ENCODE measurements around the gene NCF2. TPM values are rescaled to one million over a fixed set of nuclear protein-coding genes. Genes with fewer than 3 reads are reported as not detected.
A peak's percentile ranks its signal among the peaks of the same experiment; 100 is the strongest.
"Not testable (repeated sequence)": the region's sequence is repeated elsewhere in the genome, so short reads cannot be mapped to it uniquely, and the experiment has no call there.

The NCF2 gene
- 0.14 TPM in 1 of 2 replicates, not detected in the other for total RNA-seq (2014; rRNA removed; shearing (Covaris generic))

DNA sequence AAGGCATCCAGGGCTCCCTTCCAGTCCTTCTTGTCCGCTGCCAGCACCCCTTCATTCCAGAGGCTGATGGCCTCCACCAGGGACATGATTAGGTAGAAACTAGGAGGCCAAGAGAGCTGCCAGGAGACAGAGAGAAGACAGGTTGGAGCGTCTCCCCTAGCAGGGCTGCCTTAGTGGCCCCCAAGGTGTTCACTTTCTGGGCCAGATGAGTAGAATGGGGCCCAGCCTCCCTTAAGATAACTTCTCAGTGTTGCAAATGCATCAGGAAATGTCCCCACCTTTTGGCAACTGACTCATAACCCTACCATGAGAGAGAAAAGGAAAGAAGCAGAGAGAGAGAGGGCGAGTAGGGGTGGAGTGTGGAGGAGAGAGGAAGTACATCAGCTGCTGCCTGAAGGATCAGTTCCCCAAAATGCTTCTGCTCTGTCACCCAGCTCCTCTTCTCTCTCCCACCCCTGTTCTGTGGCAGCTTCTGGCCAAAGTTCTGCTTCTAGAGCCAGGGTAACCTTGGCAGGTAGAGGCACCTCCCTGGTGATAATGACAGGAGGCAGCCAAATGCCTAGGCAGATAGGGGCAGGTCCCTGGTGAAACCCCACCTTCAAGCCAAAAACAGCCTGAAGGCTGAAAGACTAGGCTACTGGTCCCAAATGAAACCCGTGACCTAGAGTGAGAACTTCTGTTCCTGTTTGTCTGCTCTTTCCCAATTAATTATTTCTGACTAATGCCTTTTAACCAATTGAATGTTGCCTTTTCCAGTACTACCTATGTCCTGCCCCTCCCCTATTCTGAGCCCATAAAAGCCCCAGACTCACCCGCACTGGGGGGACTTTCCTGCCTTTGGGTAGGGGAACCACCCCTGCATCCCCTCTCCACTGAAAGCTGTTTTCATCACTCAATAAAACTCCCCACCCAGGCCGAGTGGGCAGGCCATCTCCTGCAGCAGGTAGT is at the start of gene NCF2:
TSS of gene NCF2 (minus strand) at position 216 of the 948 bp plus-strand sequence. CDS start at position 86, 130 bp downstream.
- no peaks in the 10 kb centered on the region for H3K27me3 ChIP-seq (ENCODE audit: control insufficient read depth, insufficient read depth, low read length)
- no peak within 1 kb of the TSS for H3K4me3 ChIP-seq (ENCODE audit: insufficient read depth, low read depth, low read length)
- no peaks in the 10 kb centered on the region for H3K36me3 ChIP-seq (replicated peaks; ENCODE audit: control insufficient read depth, insufficient read depth, low read length)
- DNase-seq = no peak

DNA sequence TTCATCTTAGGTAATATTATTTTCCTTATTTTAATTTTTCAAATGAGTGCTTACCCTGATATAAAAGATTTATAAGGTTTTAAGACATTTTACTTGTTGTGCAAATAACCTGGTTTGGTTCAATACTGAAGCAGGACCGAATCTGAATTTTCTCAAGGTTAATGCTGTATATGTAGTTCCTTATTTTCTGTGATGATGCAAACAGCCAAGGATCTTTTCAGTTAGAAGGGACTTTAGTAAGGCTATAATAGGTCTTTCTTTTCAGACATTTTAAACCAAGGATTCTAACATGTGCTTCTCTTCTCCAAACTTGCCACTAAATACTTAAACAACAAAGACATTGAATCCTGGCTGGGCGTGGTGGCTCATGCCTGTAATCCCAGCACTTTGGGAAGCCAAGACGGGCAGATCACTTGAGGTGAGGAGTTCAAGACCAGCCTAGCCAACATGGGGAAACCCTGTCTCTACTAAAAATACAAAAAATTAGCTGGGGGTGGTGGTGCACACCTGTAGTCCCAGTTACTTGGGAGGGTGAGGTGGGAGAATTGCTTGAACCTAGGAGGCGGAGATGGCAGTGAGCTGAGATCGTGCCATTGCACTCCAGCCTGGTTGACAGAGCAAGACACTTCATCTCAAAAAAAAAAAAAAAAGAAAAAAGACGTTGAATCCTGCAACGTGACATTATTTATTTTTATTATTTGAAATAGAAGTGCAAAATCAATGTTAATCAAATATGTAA is 48.6 kb upstream of the NCF2 start:
- Histone ChIP-seq H3K4me3 (ENCODE audit: insufficient read depth, low read depth, low read length) (no peak overlapping the region), H3K36me3 (replicated peaks; ENCODE audit: control insufficient read depth, insufficient read depth, low read length) (no peaks in the 10 kb centered on the region), H3K27me3 (ENCODE audit: control insufficient read depth, insufficient read depth, low read length) (peaks cover 8% of the 10 kb centered on the region; the same call in 1 of the 2 replicates)
- no peak for DNase-seq

DNA sequence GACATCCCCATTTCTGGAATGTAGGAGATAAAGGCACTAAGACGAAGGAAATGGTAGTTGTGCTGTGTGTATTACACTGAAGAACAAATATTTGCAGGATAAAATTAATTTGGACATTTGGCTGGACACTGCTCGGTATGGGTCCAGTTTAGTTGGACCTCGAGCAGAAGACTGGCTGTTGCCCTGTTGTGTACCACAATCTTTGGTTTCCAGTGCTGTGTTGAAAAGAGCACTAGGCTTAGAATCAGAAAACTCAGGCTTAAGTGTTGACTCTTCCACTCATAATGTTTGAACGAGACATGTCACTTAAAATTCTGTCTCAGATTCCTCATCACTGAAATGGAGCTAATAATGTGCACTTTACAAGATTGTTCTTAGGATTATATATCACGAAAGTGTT is 46.5 kb upstream of the NCF2 start:
- Histone ChIP-seq H3K4me3 (ENCODE audit: insufficient read depth, low read depth, low read length) (no peak overlapping the region), H3K36me3 (replicated peaks; ENCODE audit: control insufficient read depth, insufficient read depth, low read length) (no peaks in the 10 kb centered on the region), H3K27me3 (ENCODE audit: control insufficient read depth, insufficient read depth, low read length) (peaks cover 8% of the 10 kb centered on the region; the same call in 1 of the 2 replicates)
- no peak for DNase-seq

- DNase-seq = no peak
- Histone ChIP-seq H3K27me3 (ENCODE audit: control insufficient read depth, insufficient read depth, low read length) (peaks cover 8% of the 10 kb centered on the region; the same call in 1 of the 2 replicates), H3K36me3 (replicated peaks; ENCODE audit: control insufficient read depth, insufficient read depth, low read length) (no peaks in the 10 kb centered on the region), H3K4me3 (ENCODE audit: insufficient read depth, low read depth, low read length) (peak overlapping the region; percentile 95)
These were observed 46.0 kb upstream of the NCF2 start for GRCh38 chr1:183636334-183636682.

- peaks cover 2% of the 10 kb centered on the region; the same call in 1 of the 2 replicates for H3K36me3 ChIP-seq (replicated peaks; ENCODE audit: control insufficient read depth, insufficient read depth, low read length)
- H3K4me3 ChIP-seq (ENCODE audit: insufficient read depth, low read depth, low read length) = peak within 1 kb of the TSS; percentile 95
- H3K27me3 ChIP-seq (ENCODE audit: control insufficient read depth, insufficient read depth, low read length) = peaks cover 8% of the 10 kb centered on the region; the same call in 1 of the 2 replicates
- DNase-seq = peak; percentile 96
These were observed 45.5 kb upstream of the NCF2 start, which contains the start of gene ARPC5 for GRCh38 chr1:183635606-183636333. Gene ARPC5 (minus strand): TSS chr1:183635783. CDS start chr1:183635659, 124 bp downstream.

DNA sequence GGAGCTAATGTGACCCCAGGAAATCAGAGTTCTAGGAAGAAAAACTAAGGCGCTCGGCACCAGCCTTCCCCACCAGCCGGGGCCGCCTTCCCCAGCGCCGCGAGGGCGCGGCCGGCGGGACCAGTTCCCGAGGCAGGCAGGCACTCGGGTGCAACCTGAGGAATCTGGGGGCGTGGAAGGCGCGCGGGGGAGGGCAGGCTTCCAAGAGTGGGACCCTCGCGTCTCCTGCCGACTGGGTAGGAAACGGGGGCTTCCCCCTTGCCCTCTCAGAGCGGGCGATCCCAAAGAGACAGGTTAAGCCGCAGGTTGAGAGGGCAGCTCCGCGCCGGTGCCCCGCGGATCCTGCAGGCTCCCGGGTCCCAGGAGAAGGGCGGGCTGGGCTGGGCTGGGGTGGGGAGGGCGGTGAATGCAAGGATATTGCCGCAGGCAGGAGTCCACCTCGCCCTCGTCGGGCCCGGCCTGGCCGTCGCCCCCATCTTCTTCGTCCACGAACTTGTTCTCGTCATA is 44.9 kb upstream of the NCF2 start:
- peak; percentile 80 for DNase-seq
- H3K27me3 ChIP-seq (ENCODE audit: control insufficient read depth, insufficient read depth, low read length) = peaks cover 8% of the 10 kb centered on the region; the same call in 1 of the 2 replicates
- peaks cover 5% of the 10 kb centered on the region for H3K36me3 ChIP-seq (replicated peaks; ENCODE audit: control insufficient read depth, insufficient read depth, low read length)
- H3K4me3 ChIP-seq (ENCODE audit: insufficient read depth, low read depth, low read length) = peak overlapping the region; percentile 95

- DNase-seq = no peak
- peaks cover 7% of the 10 kb centered on the region for H3K36me3 ChIP-seq (replicated peaks; ENCODE audit: control insufficient read depth, insufficient read depth, low read length)
- peak overlapping the region; percentile 95 for H3K4me3 ChIP-seq (ENCODE audit: insufficient read depth, low read depth, low read length)
- peaks cover 8% of the 10 kb centered on the region; the same call in 1 of the 2 replicates for H3K27me3 ChIP-seq (ENCODE audit: control insufficient read depth, insufficient read depth, low read length)
These were observed 44.3 kb upstream of the NCF2 start for GRCh38 chr1:183634429-183635065.

DNA sequence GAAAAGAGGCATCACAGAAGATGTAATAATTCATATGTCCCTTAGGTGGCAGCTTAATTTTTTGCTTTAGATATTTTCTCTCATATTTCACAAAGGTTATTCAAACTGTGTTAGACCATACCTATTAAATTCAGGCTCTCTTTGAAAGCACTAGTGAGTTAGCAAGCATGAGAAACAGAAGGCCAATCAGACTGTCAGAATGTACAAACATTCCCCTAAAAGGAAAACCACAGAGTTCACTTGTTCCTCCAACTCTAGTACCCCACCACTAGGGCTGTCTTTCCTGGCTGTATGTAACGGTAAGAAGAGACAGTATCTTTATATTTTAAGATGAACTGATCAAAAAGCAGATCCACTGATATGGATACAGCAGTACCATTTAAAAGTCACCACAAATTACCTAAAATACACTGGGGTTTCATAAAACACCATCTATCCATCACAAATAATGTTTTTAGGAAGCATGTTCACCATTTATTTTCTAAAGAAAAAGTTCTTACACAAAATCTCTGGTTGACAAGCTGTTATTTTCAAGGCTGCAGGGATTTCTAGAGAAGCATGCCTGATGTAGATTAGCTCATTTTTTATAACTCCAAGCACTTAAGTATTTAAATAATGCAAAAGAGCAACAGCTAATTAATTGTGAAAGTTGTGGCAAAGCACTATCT is 43.6 kb upstream of the NCF2 start:
- peaks cover 7% of the 10 kb centered on the region for H3K36me3 ChIP-seq (replicated peaks; ENCODE audit: control insufficient read depth, insufficient read depth, low read length)
- peak; percentile 54 for DNase-seq
- H3K4me3 ChIP-seq (ENCODE audit: insufficient read depth, low read depth, low read length) = peak overlapping the region; percentile 95
- peaks cover 8% of the 10 kb centered on the region; the same call in 1 of the 2 replicates for H3K27me3 ChIP-seq (ENCODE audit: control insufficient read depth, insufficient read depth, low read length)

- Histone ChIP-seq H3K36me3 (replicated peaks; ENCODE audit: control insufficient read depth, insufficient read depth, low read length) (peaks cover 9% of the 10 kb centered on the region), H3K4me3 (ENCODE audit: insufficient read depth, low read depth, low read length) (no peak overlapping the region), H3K27me3 (ENCODE audit: control insufficient read depth, insufficient read depth, low read length) (peaks cover 8% of the 10 kb centered on the region; the same call in 1 of the 2 replicates)
- DNase-seq = peak; percentile 45
These were observed 42.7 kb upstream of the NCF2 start for GRCh38 chr1:183632964-183633363.

DNA sequence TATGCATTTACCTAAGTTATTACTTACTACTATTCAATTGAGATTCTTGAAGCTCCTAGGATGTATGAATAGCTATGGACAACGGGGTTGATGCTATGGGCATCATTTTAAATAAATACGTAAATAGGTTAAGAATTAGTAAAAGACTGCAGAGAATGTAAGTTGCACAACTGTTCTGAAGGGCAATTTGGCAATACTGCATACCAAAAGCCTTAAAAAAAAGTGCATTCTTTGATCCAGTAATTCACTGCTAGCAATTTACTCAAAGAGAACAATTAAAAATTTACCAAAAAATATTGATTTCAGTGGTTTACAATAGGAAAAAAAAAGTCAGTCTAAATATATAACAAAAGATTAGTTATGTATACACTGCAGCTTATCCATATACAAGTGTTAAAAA is 41.9 kb upstream of the NCF2 start:
- H3K27me3 ChIP-seq (ENCODE audit: control insufficient read depth, insufficient read depth, low read length) = peaks cover 8% of the 10 kb centered on the region; the same call in 1 of the 2 replicates
- H3K36me3 ChIP-seq (replicated peaks; ENCODE audit: control insufficient read depth, insufficient read depth, low read length) = peaks cover 13% of the 10 kb centered on the region
- DNase-seq = no peak
- H3K4me3 ChIP-seq (ENCODE audit: insufficient read depth, low read depth, low read length) = no peak overlapping the region

GRCh38 chr1:183630748-183631147 is 40.5 kb upstream of the NCF2 start:
- H3K27me3 ChIP-seq (ENCODE audit: control insufficient read depth, insufficient read depth, low read length) = no peaks in the 10 kb centered on the region
- DNase-seq = no peak
- H3K36me3 ChIP-seq (replicated peaks; ENCODE audit: control insufficient read depth, insufficient read depth, low read length) = peaks cover 14% of the 10 kb centered on the region
- H3K4me3 ChIP-seq (ENCODE audit: insufficient read depth, low read depth, low read length) = no peak overlapping the region

DNA sequence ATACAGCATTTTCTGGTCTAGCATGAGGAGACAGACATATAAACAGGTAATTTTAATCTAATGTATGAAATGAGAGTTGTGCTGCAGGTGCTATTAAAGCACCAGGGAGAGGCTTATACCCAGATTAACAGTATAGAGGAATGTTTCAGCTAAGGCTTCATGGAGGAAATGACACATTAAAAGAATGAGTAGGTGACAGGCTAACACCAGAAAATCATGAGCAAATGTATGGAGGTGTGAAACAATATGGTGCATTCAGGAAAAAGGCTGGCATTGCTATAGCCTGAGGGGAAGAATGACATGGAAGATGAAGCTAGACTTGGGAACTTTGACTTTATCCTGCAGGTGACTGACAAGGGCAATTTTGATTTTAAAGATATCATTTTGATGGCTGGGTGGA is 38.3 kb upstream of the NCF2 start:
- H3K36me3 ChIP-seq (replicated peaks; ENCODE audit: control insufficient read depth, insufficient read depth, low read length) = peaks cover 14% of the 10 kb centered on the region
- no peak for DNase-seq
- no peak overlapping the region for H3K4me3 ChIP-seq (ENCODE audit: insufficient read depth, low read depth, low read length)
- H3K27me3 ChIP-seq (ENCODE audit: control insufficient read depth, insufficient read depth, low read length) = no peaks in the 10 kb centered on the region

DNA sequence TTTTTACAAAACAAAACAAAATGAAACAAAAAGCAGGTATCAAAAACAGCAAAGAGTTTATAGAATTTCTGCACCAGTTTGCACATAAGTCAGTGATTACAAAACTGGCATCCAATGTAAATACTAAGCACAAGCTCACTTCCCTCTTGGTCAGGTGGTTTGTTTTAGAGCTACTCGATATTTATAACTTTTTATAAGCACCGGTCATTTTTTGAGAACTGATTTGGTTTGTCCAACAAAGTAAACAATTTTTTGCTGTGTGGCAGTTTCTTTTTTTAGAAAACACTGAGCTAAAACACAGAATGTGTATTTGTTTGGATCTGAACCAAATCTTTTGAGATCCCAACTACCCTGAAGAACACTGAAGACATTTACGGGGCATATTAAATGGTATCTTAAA is 36.0 kb upstream of the NCF2 start:
- DNase-seq; H3K27me3 ChIP-seq (ENCODE audit: control insufficient read depth, insufficient read depth, low read length); H3K4me3 ChIP-seq (ENCODE audit: insufficient read depth, low read depth, low read length): not testable (repeated sequence)
- H3K36me3 ChIP-seq (replicated peaks; ENCODE audit: control insufficient read depth, insufficient read depth, low read length) = peaks cover 14% of the 10 kb centered on the region
